HEK293 (cell line): Measurements from ENCODE around the gene ASTN2.

ENCODE experiments used
- AEBP2 ChIP-seq: fragments of 450-650 bp; formaldehyde crosslinking; IDR thresholded peaks from 2 replicates; pipeline ENCODE4 v1.5.1; 2016; ENCODE audit warnings: missing biosample characterization, missing genetic modification characterization, borderline replicate concordance
- ATF2 ChIP-seq: fragments of 450-650 bp; formaldehyde crosslinking; IDR thresholded peaks from 2 replicates; pipeline ENCODE4 v1.5.1; 2016; ENCODE audit warnings: missing biosample characterization, missing genetic modification characterization, low read depth
- MZF1 ChIP-seq: fragments of 450-650 bp; formaldehyde crosslinking; IDR thresholded peaks from 2 replicates; pipeline ENCODE4 v1.5.1; 2017; ENCODE audit warnings: missing biosample characterization, missing genetic modification characterization, borderline replicate concordance
- YY1 ChIP-seq: fragments of 450-650 bp; formaldehyde crosslinking; IDR thresholded peaks from 2 replicates; pipeline ENCODE4 v1.5.1; 2018; ENCODE audit warnings: missing biosample characterization, missing genetic modification characterization
- ZBTB21 ChIP-seq: fragments of 450-650 bp; formaldehyde crosslinking; IDR thresholded peaks from 2 replicates; pipeline ENCODE4 v1.5.1; 2017; ENCODE audit warnings: missing biosample characterization, missing genetic modification characterization
- ZBTB8A ChIP-seq: fragments of 450-650 bp; formaldehyde crosslinking; IDR thresholded peaks from 2 replicates; pipeline ENCODE4 v1.5.1; 2016; ENCODE audit warnings: missing biosample characterization, missing genetic modification characterization
- ZNF221 ChIP-seq: fragments of 450-650 bp; formaldehyde crosslinking; IDR thresholded peaks from 2 replicates; pipeline ENCODE4 v1.5.1; 2017; ENCODE audit warnings: missing biosample characterization, missing genetic modification characterization, borderline replicate concordance
- ZNF280C ChIP-seq: fragments of 450-650 bp; formaldehyde crosslinking; IDR thresholded peaks from 2 replicates; pipeline ENCODE4 v1.5.1; 2016; ENCODE audit warnings: missing biosample characterization, missing genetic modification characterization
- ZNF302 ChIP-seq: fragments of 450-650 bp; formaldehyde crosslinking; IDR thresholded peaks from 2 replicates; pipeline ENCODE4 v1.5.1; 2016; ENCODE audit warnings: missing biosample characterization, missing genetic modification characterization, low read depth
- ZNF335 ChIP-seq: fragments of 450-650 bp; formaldehyde crosslinking; conservative IDR thresholded peaks from 2 replicates; pipeline ENCODE4 v1.5.1; 2016; ENCODE audit warnings: missing biosample characterization, missing genetic modification characterization
- ZNF398 ChIP-seq: fragments of 450-650 bp; formaldehyde crosslinking; IDR thresholded peaks from 2 replicates; pipeline ENCODE4 v1.5.1; 2017; ENCODE audit warnings: missing biosample characterization, missing genetic modification characterization
- ZNF518A ChIP-seq: fragments of 450-650 bp; formaldehyde crosslinking; conservative IDR thresholded peaks from 2 replicates; pipeline ENCODE4 v1.5.1; 2016; ENCODE audit warnings: low read depth, missing biosample characterization, missing genetic modification characterization
- ZNF76 ChIP-seq: fragments of 450-650 bp; formaldehyde crosslinking; IDR thresholded peaks from 2 replicates; pipeline ENCODE4; 2016; ENCODE audit warnings: low read depth, missing biosample characterization, missing genetic modification characterization, borderline replicate concordance
- ZNF843 ChIP-seq: fragments of 450-650 bp; formaldehyde crosslinking; IDR thresholded peaks from 2 replicates; pipeline ENCODE4 v1.5.1; 2016; ENCODE audit warnings: missing biosample characterization, missing genetic modification characterization

ASTN2 gene

GRCh38 chr9:116663581-116663980 is 751.3 kb downstream of the ASTN2 start (continued):
- TF ChIP-seq ATF2 (tag by site-specific recombination) (no peak), ZNF280C (tag by site-specific recombination) (no peak), MZF1 (tag by site-specific recombination) (no peak), ZNF843 (tag by site-specific recombination) (no peak), ZNF76 (tag by site-specific recombination) (no peak), ZNF398 (tag by site-specific recombination) (no peak), ZBTB21 (tag by site-specific recombination) (no peak), ZNF335 (no peak), AEBP2 (tag by site-specific recombination) (no peak), YY1 (tag by site-specific recombination) (no peak), ZBTB8A (tag by site-specific recombination) (no peak), ZNF221 (tag by site-specific recombination) (no peak), ZNF302 (tag by site-specific recombination) (no peak), ZNF518A (no peak)
